ENCODE measurements around the gene COQ2. TPM values are rescaled to one million over a fixed set of nuclear protein-coding genes. Genes with fewer than 3 reads are reported as not detected.

COQ2 gene
- total and polyA plus RNA-seq, 2 donors = 7.3 to 10.7 TPM

- Histone ChIP-seq H3K9me3 (ENCODE audit: control insufficient read depth in 2 of 2, insufficient read depth in 1 of 2, low read length in 1 of 2) (no peaks in the 10 kb centered on the region), H3K27ac (ENCODE audit: low read depth in 1 of 2, low read length in 1 of 2) (no peak overlapping the region), H3K36me3 (ENCODE audit: control insufficient read depth in 2 of 2, insufficient read depth in 2 of 2, low read length in 1 of 2) (no peaks in the 10 kb centered on the region), H3K4me1 (ENCODE audit: control insufficient read depth in 2 of 2, insufficient read depth in 2 of 2, low read length in 2 of 2) (peaks cover 0 to 2% of the 10 kb centered on the region in 2 donors), H3K27me3 (ENCODE audit: control insufficient read depth in 2 of 2, insufficient read depth in 1 of 2, low read length in 1 of 2) (peaks cover 0 to 8% of the 10 kb centered on the region in 2 donors), H3K4me3 (ENCODE audit: low read length in 2 of 2) (no peak overlapping the region)
- DNase-seq (ENCODE audit: low read depth in 6 of 9, low spot score in 9 of 9) = no peak
- WGBS = 88% methylated on average over 3 of the region's 3 CpGs
Observed at GRCh38 chr4:83318666-83319065, 34.1 kb upstream of the COQ2 start.

GRCh38 chr4:83317671-83318070, 33.1 kb upstream of the COQ2 start:
- 72% methylated on average over 4 of the region's 4 CpGs for WGBS
- DNase-seq (ENCODE audit: low read depth in 6 of 9, low spot score in 9 of 9) = no peak
- no peaks in the 10 kb centered on the region for H3K9me3 ChIP-seq (ENCODE audit: control insufficient read depth in 2 of 2, insufficient read depth in 1 of 2, low read length in 1 of 2)
- H3K36me3 ChIP-seq (ENCODE audit: control insufficient read depth in 2 of 2, insufficient read depth in 2 of 2, low read length in 1 of 2) = no peaks in the 10 kb centered on the region
- H3K27ac ChIP-seq (ENCODE audit: low read depth in 1 of 2, low read length in 1 of 2) = no peak overlapping the region
- peaks cover 0 to 8% of the 10 kb centered on the region in 2 donors for H3K27me3 ChIP-seq (ENCODE audit: control insufficient read depth in 2 of 2, insufficient read depth in 1 of 2, low read length in 1 of 2)
- no peak overlapping the region for H3K4me3 ChIP-seq (ENCODE audit: low read length in 2 of 2)
- H3K4me1 ChIP-seq (ENCODE audit: control insufficient read depth in 2 of 2, insufficient read depth in 2 of 2, low read length in 2 of 2) = peaks cover 0 to 2% of the 10 kb centered on the region in 2 donors

- peaks cover 0 to 8% of the 10 kb centered on the region in 2 donors for H3K27me3 ChIP-seq (ENCODE audit: control insufficient read depth in 2 of 2, insufficient read depth in 1 of 2, low read length in 1 of 2)
- 88% methylated on average over 13 of the region's 13 CpGs for WGBS
- no peak overlapping the region for H3K4me3 ChIP-seq (ENCODE audit: low read length in 2 of 2)
- H3K27ac ChIP-seq (ENCODE audit: low read depth in 1 of 2, low read length in 1 of 2) = no peak overlapping the region
- peaks cover 0 to 2% of the 10 kb centered on the region in 2 donors for H3K4me1 ChIP-seq (ENCODE audit: control insufficient read depth in 2 of 2, insufficient read depth in 2 of 2, low read length in 2 of 2)
- no peak for DNase-seq (ENCODE audit: low read depth in 6 of 9, low spot score in 9 of 9)
- no peaks in the 10 kb centered on the region for H3K36me3 ChIP-seq (ENCODE audit: control insufficient read depth in 2 of 2, insufficient read depth in 2 of 2, low read length in 1 of 2)
- no peaks in the 10 kb centered on the region for H3K9me3 ChIP-seq (ENCODE audit: control insufficient read depth in 2 of 2, insufficient read depth in 1 of 2, low read length in 1 of 2)
Observed at GRCh38 chr4:83316459-83317165, 32.0 kb upstream of the COQ2 start.

- no peaks in the 10 kb centered on the region for H3K9me3 ChIP-seq (ENCODE audit: control insufficient read depth in 2 of 2, insufficient read depth in 1 of 2, low read length in 1 of 2)
- no peak overlapping the region for H3K27ac ChIP-seq (ENCODE audit: low read depth in 1 of 2, low read length in 1 of 2)
- no peak for DNase-seq (ENCODE audit: low read depth in 6 of 9, low spot score in 9 of 9)
- peaks cover 0 to 5% of the 10 kb centered on the region in 2 donors for H3K27me3 ChIP-seq (ENCODE audit: control insufficient read depth in 2 of 2, insufficient read depth in 1 of 2, low read length in 1 of 2)
- H3K4me1 ChIP-seq (ENCODE audit: control insufficient read depth in 2 of 2, insufficient read depth in 2 of 2, low read length in 2 of 2) = peaks cover 0 to 2% of the 10 kb centered on the region in 2 donors
- no peaks in the 10 kb centered on the region for H3K36me3 ChIP-seq (ENCODE audit: control insufficient read depth in 2 of 2, insufficient read depth in 2 of 2, low read length in 1 of 2)
- 97% methylated on average over 4 of the region's 4 CpGs for WGBS
- H3K4me3 ChIP-seq (ENCODE audit: low read length in 2 of 2) = no peak overlapping the region
Observed at GRCh38 chr4:83315341-83315870, 30.8 kb upstream of the COQ2 start.

GRCh38 chr4:83308672-83309071, 24.1 kb upstream of the COQ2 start:
- Histone ChIP-seq H3K4me1 (ENCODE audit: control insufficient read depth in 2 of 2, insufficient read depth in 2 of 2, low read length in 2 of 2) (no peaks in the 10 kb centered on the region), H3K4me3 (ENCODE audit: low read length in 2 of 2) (no peak overlapping the region), H3K36me3 (ENCODE audit: control insufficient read depth in 2 of 2, insufficient read depth in 2 of 2, low read length in 1 of 2) (no peaks in the 10 kb centered on the region), H3K9me3 (ENCODE audit: control insufficient read depth in 2 of 2, insufficient read depth in 1 of 2, low read length in 1 of 2) (no peaks in the 10 kb centered on the region), H3K27me3 (ENCODE audit: control insufficient read depth in 2 of 2, insufficient read depth in 1 of 2, low read length in 1 of 2) (no peaks in the 10 kb centered on the region), H3K27ac (ENCODE audit: low read depth in 1 of 2, low read length in 1 of 2) (no peak overlapping the region)
- no peak for DNase-seq (ENCODE audit: low read depth in 6 of 9, low spot score in 9 of 9)
- WGBS = 98% methylated on average over 4 of the region's 4 CpGs

- Histone ChIP-seq H3K27me3 (ENCODE audit: control insufficient read depth in 2 of 2, insufficient read depth in 1 of 2, low read length in 1 of 2) (no peaks in the 10 kb centered on the region), H3K36me3 (ENCODE audit: control insufficient read depth in 2 of 2, insufficient read depth in 2 of 2, low read length in 1 of 2) (no peaks in the 10 kb centered on the region), H3K4me1 (ENCODE audit: control insufficient read depth in 2 of 2, insufficient read depth in 2 of 2, low read length in 2 of 2) (no peaks in the 10 kb centered on the region), H3K27ac (ENCODE audit: low read depth in 1 of 2, low read length in 1 of 2) (no peak overlapping the region), H3K9me3 (ENCODE audit: control insufficient read depth in 2 of 2, insufficient read depth in 1 of 2, low read length in 1 of 2) (no peaks in the 10 kb centered on the region), H3K4me3 (ENCODE audit: low read length in 2 of 2) (no peak overlapping the region)
- DNase-seq (ENCODE audit: low read depth in 6 of 9, low spot score in 9 of 9) = no peak
- 83% methylated on average over 7 of the region's 7 CpGs for WGBS
Observed at GRCh38 chr4:83307920-83308319, 23.3 kb upstream of the COQ2 start.

- no peaks in the 10 kb centered on the region for H3K27me3 ChIP-seq (ENCODE audit: control insufficient read depth in 2 of 2, insufficient read depth in 1 of 2, low read length in 1 of 2)
- WGBS = 97% methylated on average over 2 of the region's 2 CpGs
- no peak for DNase-seq (ENCODE audit: low read depth in 6 of 9, low spot score in 9 of 9)
Observed at GRCh38 chr4:83305187-83305586, 20.6 kb upstream of the COQ2 start.

GRCh38 chr4:83297548-83298260, 13.1 kb upstream of the COQ2 start:
- H3K27me3 ChIP-seq (ENCODE audit: control insufficient read depth in 2 of 2, insufficient read depth in 1 of 2, low read length in 1 of 2) = no peaks in the 10 kb centered on the region
- no peaks in the 10 kb centered on the region for H3K4me1 ChIP-seq (ENCODE audit: control insufficient read depth in 2 of 2, insufficient read depth in 2 of 2, low read length in 2 of 2)
- no peaks in the 10 kb centered on the region for H3K9me3 ChIP-seq (ENCODE audit: control insufficient read depth in 2 of 2, insufficient read depth in 1 of 2, low read length in 1 of 2)
- H3K36me3 ChIP-seq (ENCODE audit: control insufficient read depth in 2 of 2, insufficient read depth in 2 of 2, low read length in 1 of 2) = no peaks in the 10 kb centered on the region
- no peak for DNase-seq (ENCODE audit: low read depth in 6 of 9, low spot score in 9 of 9)
- 42% methylated on average over 3 of the region's 3 CpGs for WGBS
- no peak overlapping the region for H3K27ac ChIP-seq (ENCODE audit: low read depth in 1 of 2, low read length in 1 of 2)
- H3K4me3 ChIP-seq (ENCODE audit: low read length in 2 of 2) = no peak overlapping the region

More at GRCh38 chr4:83305187-83305586, 20.6 kb upstream of the COQ2 start:
- Histone ChIP-seq H3K4me3 (ENCODE audit: low read length in 2 of 2) (no peak overlapping the region), H3K27ac (ENCODE audit: low read depth in 1 of 2, low read length in 1 of 2) (no peak overlapping the region), H3K4me1 (ENCODE audit: control insufficient read depth in 2 of 2, insufficient read depth in 2 of 2, low read length in 2 of 2) (no peaks in the 10 kb centered on the region), H3K36me3 (ENCODE audit: control insufficient read depth in 2 of 2, insufficient read depth in 2 of 2, low read length in 1 of 2) (no peaks in the 10 kb centered on the region), H3K9me3 (ENCODE audit: control insufficient read depth in 2 of 2, insufficient read depth in 1 of 2, low read length in 1 of 2) (no peaks in the 10 kb centered on the region)

GRCh38 chr4:83293305-83294046, 8.9 kb upstream of the COQ2 start:
- no peaks in the 10 kb centered on the region for H3K4me1 ChIP-seq (ENCODE audit: control insufficient read depth in 2 of 2, insufficient read depth in 2 of 2, low read length in 2 of 2)
- no peak overlapping the region for H3K4me3 ChIP-seq (ENCODE audit: low read length in 2 of 2)
- no peak for DNase-seq (ENCODE audit: low read depth in 6 of 9, low spot score in 9 of 9)
- no peaks in the 10 kb centered on the region for H3K9me3 ChIP-seq (ENCODE audit: control insufficient read depth in 2 of 2, insufficient read depth in 1 of 2, low read length in 1 of 2)
- no peaks in the 10 kb centered on the region for H3K36me3 ChIP-seq (ENCODE audit: control insufficient read depth in 2 of 2, insufficient read depth in 2 of 2, low read length in 1 of 2)
- no peaks in the 10 kb centered on the region for H3K27me3 ChIP-seq (ENCODE audit: control insufficient read depth in 2 of 2, insufficient read depth in 1 of 2, low read length in 1 of 2)
- H3K27ac ChIP-seq (ENCODE audit: low read depth in 1 of 2, low read length in 1 of 2) = no peak overlapping the region
- WGBS = 90% methylated on average over 8 of the region's 8 CpGs
